ENCODE data around the gene RNF32. TPM values are rescaled to one million over a fixed set of nuclear protein-coding genes. Genes with fewer than 3 reads are reported as not detected.

RNF32 gene
- total and polyA plus RNA-seq, 2 experiments from 2014 or later, result 0.92 to 2.3 TPM

GRCh38 chr7:156725073-156725472 lies 84.5 kb downstream of the RNF32 start:
- no peaks in the 10 kb centered on the region for H3K9me3 ChIP-seq (ENCODE audit: low read depth)
- no peak for TF ChIP-seq CTCF (IDR thresholded peaks at IDR 0.05; ENCODE audit: low read depth, low read length)
- peaks cover 3% of the 10 kb centered on the region for H3K36me3 ChIP-seq
- H3K27me3 ChIP-seq, result no peaks in the 10 kb centered on the region
- H3K4me3 ChIP-seq, result no peak overlapping the region
- H3K27ac ChIP-seq, result no peak overlapping the region
- H3K4me1 ChIP-seq (ENCODE audit: low read depth), result no peaks in the 10 kb centered on the region
- DNase-seq (ENCODE audit: low read depth in 1 of 2, low spot score in 1 of 2), result peak in 1 of 2 donors; percentile 68

- H3K4me1 ChIP-seq (ENCODE audit: low read depth), result no peaks in the 10 kb centered on the region
- no peaks in the 10 kb centered on the region for H3K9me3 ChIP-seq (ENCODE audit: low read depth)
- H3K27ac ChIP-seq, result no peak overlapping the region
- H3K27me3 ChIP-seq, result no peaks in the 10 kb centered on the region
- TF ChIP-seq CTCF (IDR thresholded peaks at IDR 0.05; ENCODE audit: low read depth, low read length), result no peak
- peaks cover 3% of the 10 kb centered on the region for H3K36me3 ChIP-seq
- no peak overlapping the region for H3K4me3 ChIP-seq
- DNase-seq (ENCODE audit: low read depth in 1 of 2, low spot score in 1 of 2), result peak in 1 of 2 donors; percentile 27
Observed at GRCh38 chr7:156725936-156726335, 85.4 kb downstream of the RNF32 start.

Data from cardiac muscle cell (in vitro differentiated cells and primary cell).